Vagina (tissue), 2 donors: Measurements from ENCODE around the gene ZNF445. TPM values are rescaled to one million over a fixed set of nuclear protein-coding genes. Genes with fewer than 3 reads are reported as not detected.

ENCODE experiments used
- DNase-seq, 2 donors: peaks; one replicate each; pipeline ENCODE4 v3.0.0-alpha.2; 2017; ENCODE audit errors: extremely low spot score in 2 of 2
- H3K27ac ChIP-seq: fragments of 200-600 bp; sonication (generic); one replicate; pipeline ENCODE4 v1.5.1; 2019
- H3K27me3 ChIP-seq: fragments of 200-600 bp; sonication (generic); one replicate; pipeline ENCODE4 v1.5.1; 2019
- H3K36me3 ChIP-seq, 2 donors: fragments of 200-600 bp; sonication (generic); one replicate each; pipeline ENCODE4 v1.5.1; 2017 to 2019
- H3K4me1 ChIP-seq: fragments of 200-600 bp; sonication (generic); one replicate; pipeline ENCODE4 v1.5.1; 2019
- H3K4me3 ChIP-seq, 2 donors: fragments of 200-600 bp; sonication (generic); 1 replicate in 1 of 2; 2 replicates in 1 of 2; pipeline ENCODE4 v1.5.1; 2016 to 2019
- H3K9me3 ChIP-seq: fragments of 200-600 bp; sonication (generic); one replicate; pipeline ENCODE4 v1.5.1; 2019
- CTCF ChIP-seq, 3 experiments: fragments of 450-650 bp in 2 of 3; fragments of 200-600 bp in 1 of 3; sonication (generic) in 1 of 3; IDR thresholded peaks; one replicate each; pipeline ENCODE4 v1.5.1; 2017 to 2019; ENCODE audit warnings: antibody characterized with exemption in 3 of 3, mild to moderate bottlenecking in 2 of 3, moderate library complexity in 2 of 3
- POLR2A ChIP-seq, 2 donors: fragments of 450-650 bp; IDR thresholded peaks; one replicate each; pipeline ENCODE4 v1.6.1; 2017; ENCODE audit warnings: antibody characterized with exemption in 2 of 2, mild to moderate bottlenecking in 2 of 2, moderate library complexity in 2 of 2
- POLR2AphosphoS5 ChIP-seq, 2 donors: sonication (generic); formaldehyde crosslinking; IDR thresholded peaks; one replicate each; pipeline ENCODE4 v1.9.0; 2017; ENCODE audit warnings: antibody characterized with exemption in 2 of 2, mild to moderate bottlenecking in 2 of 2, low read depth in 1 of 2; ENCODE audit not compliant: insufficient read depth in 1 of 2
- intact Hi-C: fragments of 100-400 bp; cut with DNase I; formaldehyde crosslinking; loops from one replicate; pipeline ENCODE4 v1.15.1; 2023
- total RNA-seq: library from RNA; depleted of rRNA; stranded (reverse); fragments of >200 nt; gene quantifications from one replicate; pipeline ENCODE4 v1.2.3, GENCODE V29; 2016

Gene ZNF445
- total RNA-seq, 1 donor from 2014 or later, result 8.8 TPM

DNA sequence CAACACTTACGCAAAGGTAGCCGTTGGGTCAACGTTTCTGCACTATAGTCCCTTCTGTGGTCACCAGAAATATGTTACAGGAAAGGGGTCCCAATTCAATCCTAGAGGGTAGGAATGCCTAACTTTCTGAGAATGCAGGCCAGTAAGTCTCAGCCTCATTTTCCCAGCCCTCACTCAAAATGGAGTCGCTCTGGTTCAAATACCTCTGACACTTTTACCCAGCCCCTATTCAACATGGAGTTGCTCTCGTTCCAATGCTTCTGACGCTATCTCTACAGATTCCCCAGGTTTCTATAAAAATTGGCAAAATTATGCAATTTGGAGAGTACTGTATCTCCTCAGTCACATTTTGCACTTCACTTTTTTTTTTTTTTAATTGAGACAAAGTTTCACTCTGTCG lies 39.7 kb downstream of the ZNF445 start:
- Histone ChIP-seq H3K36me3 (no peaks in the 10 kb centered on the region), H3K4me1 (peaks cover 11% of the 10 kb centered on the region), H3K4me3 (no peak overlapping the region), H3K27ac (no peak overlapping the region), H3K9me3 (no peaks in the 10 kb centered on the region), H3K27me3 (no peaks in the 10 kb centered on the region)
- no peak for TF ChIP-seq POLR2AphosphoS5 (IDR thresholded peaks at IDR 0.05; ENCODE audit: insufficient read depth in 1 of 2, low read depth in 1 of 2)
- TF ChIP-seq CTCF (IDR thresholded peaks at IDR 0.05), result no peak
- no peak for TF ChIP-seq POLR2A (IDR thresholded peaks at IDR 0.05)
- intact Hi-C loops, result no loop called here
- DNase-seq, result no peak

GRCh38 chr3:44436181-44436580 lies 41.3 kb downstream of the ZNF445 start:
- Histone ChIP-seq H3K9me3 (no peaks in the 10 kb centered on the region), H3K4me3 (no peak overlapping the region), H3K27me3 (no peaks in the 10 kb centered on the region), H3K27ac (no peak overlapping the region), H3K36me3 (no peaks in the 10 kb centered on the region), H3K4me1 (peaks cover 11% of the 10 kb centered on the region)
- no peak for TF ChIP-seq CTCF (IDR thresholded peaks at IDR 0.05)
- no peak for TF ChIP-seq POLR2AphosphoS5 (IDR thresholded peaks at IDR 0.05; ENCODE audit: insufficient read depth in 1 of 2, low read depth in 1 of 2)
- no peak for TF ChIP-seq POLR2A (IDR thresholded peaks at IDR 0.05)
- no peak for DNase-seq
- intact Hi-C loops, result no loop called here

DNA sequence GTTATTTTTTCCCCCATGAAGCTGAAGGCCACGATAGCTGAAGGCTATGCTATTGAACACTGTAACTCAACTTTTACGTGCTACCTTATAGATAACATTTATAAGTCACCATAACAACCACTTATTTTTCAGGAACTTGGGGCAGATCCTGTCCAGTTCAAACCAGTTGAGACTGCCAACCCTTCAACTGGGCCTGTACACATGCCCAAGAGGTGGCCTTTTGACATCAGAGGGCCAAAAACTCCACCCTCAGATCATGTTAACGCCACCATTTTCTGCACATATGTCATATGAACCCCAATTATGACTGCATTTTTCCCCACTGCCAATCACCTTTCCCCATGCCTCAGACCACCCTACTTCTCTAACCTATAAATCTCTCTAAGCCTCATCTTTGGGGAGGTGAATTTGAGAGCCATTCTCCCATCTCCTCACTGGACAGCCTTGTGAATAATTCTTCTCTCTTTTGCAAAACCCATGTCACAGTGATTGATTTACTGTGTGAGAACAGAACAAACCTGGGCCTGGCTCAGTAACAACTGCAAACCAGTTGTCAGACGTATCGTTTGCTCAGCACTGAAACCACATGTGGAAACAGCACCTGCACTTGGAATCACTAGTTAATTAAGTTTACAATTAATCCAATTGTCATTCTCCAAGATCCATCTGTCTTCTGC lies 42.5 kb downstream of the ZNF445 start:
- Histone ChIP-seq H3K36me3 (no peaks in the 10 kb centered on the region), H3K27ac (no peak overlapping the region), H3K4me1 (peaks cover 10% of the 10 kb centered on the region), H3K9me3 (no peaks in the 10 kb centered on the region), H3K27me3 (no peaks in the 10 kb centered on the region), H3K4me3 (no peak overlapping the region)
- no peak for TF ChIP-seq POLR2A (IDR thresholded peaks at IDR 0.05)
- no peak for TF ChIP-seq POLR2AphosphoS5 (IDR thresholded peaks at IDR 0.05; ENCODE audit: insufficient read depth in 1 of 2, low read depth in 1 of 2)
- TF ChIP-seq CTCF (IDR thresholded peaks at IDR 0.05), result no peak
- intact Hi-C loops, result no loop called here
- DNase-seq, result no peak

DNA sequence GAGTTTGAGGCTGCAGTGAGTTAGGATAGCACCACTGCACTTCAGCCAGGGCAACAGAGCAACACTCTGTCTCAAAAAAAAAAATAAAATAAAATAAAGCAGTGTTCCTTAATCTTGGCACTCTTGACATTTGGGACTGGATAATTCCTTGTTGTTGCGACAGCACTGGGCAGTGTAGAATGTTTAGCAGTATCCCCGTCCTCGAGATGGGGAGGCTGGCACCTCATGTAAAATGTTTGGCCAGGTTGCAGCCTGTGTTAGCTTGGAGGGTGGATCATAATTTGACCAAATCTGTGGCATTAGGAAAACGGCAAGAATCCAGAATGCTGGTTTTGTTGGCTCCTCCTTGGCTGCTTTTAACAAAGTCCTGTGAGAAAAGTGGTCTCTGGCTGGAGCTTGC lies 47.0 kb downstream of the ZNF445 start:
- Histone ChIP-seq H3K4me1 (no peaks in the 10 kb centered on the region), H3K36me3 (no peaks in the 10 kb centered on the region), H3K27ac (no peak overlapping the region), H3K4me3 (no peak overlapping the region), H3K27me3 (no peaks in the 10 kb centered on the region), H3K9me3 (no peaks in the 10 kb centered on the region)
- intact Hi-C loops, result no loop called here
- TF ChIP-seq POLR2AphosphoS5 (IDR thresholded peaks at IDR 0.05; ENCODE audit: insufficient read depth in 1 of 2, low read depth in 1 of 2), result no peak
- no peak for TF ChIP-seq CTCF (IDR thresholded peaks at IDR 0.05)
- TF ChIP-seq POLR2A (IDR thresholded peaks at IDR 0.05), result no peak
- DNase-seq, result no peak

DNA sequence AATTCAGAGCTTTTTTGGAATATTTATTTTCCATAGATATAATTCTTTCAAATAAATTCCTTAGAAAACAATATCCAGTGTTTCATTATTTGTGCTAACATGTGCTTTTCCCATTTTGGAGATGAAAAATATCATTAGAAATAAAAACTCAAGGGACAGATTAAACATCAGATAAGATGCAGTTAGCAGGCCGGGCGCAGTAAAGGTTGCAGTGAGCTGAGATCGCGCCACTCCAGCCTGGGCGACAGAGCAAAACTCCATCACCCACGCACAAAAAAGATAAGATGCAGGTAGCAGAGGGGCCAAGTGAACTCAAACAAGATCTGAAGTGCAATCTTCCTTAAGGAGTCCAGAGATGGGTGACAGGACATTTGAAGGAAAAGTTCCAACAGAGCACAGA lies 48.0 kb downstream of the ZNF445 start:
- TF ChIP-seq POLR2AphosphoS5 (IDR thresholded peaks at IDR 0.05; ENCODE audit: insufficient read depth in 1 of 2, low read depth in 1 of 2), result no peak
- TF ChIP-seq POLR2A (IDR thresholded peaks at IDR 0.05), result no peak
- TF ChIP-seq CTCF (IDR thresholded peaks at IDR 0.05), result no peak
- intact Hi-C loops, result no loop called here
- Histone ChIP-seq H3K9me3 (no peaks in the 10 kb centered on the region), H3K36me3 (no peaks in the 10 kb centered on the region), H3K27ac (no peak overlapping the region), H3K4me1 (no peaks in the 10 kb centered on the region), H3K27me3 (no peaks in the 10 kb centered on the region), H3K4me3 (no peak overlapping the region)
- DNase-seq, result no peak
